ENCODE data around the gene MCEMP1. TPM values are rescaled to one million over a fixed set of nuclear protein-coding genes. Genes with fewer than 3 reads are reported as not detected.

The MCEMP1 gene
- total and polyA plus RNA-seq, 2 of the 4 experiments (the other 2 are of a cell fraction) = 0.15 TPM; not detected in 1

DNA sequence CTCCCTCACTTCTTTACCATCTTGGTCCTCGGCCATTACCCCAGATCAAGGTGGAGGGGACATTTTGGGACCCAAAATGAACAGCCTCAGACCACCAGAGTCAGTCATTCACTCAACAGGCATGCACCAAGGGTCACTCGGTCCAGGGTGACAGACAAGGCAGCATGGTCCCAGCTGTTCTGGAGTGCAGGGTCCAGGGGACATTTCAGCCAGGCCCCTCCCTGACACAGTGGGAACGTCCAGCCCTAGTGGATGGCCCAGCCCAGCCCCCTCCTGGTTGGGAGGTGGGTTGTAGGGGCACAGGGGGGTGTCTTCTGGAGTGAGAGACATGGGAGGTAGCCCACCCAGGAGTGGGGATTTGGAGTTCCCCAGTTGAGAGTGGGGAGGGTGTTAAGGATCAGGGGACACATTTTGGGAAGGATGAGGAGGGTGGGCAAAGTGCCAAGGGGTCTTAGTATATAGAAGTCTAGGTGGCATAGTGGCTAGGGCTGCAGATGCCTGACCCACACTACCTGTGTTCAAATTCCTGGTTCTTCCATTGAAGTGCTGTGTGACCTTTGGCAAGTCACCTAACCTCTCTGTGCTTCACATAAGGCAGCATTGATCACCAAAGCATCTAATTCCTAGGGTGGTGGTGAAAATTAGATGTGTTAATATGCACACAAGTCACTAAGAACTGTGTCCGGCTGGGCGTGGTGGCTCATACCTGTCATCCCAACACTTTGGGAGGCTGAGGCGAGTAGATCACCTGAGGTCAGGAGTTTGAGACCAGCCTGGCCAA is 27.6 kb downstream of the MCEMP1 start:
- H3K23ac ChIP-seq (ENCODE audit: low read depth, low read length) = no peak overlapping the region
- no peaks in the 10 kb centered on the region for H4K20me1 ChIP-seq (ENCODE audit: insufficient read depth, low read length)
- no peaks in the 10 kb centered on the region for H3K9me3 ChIP-seq (ENCODE audit: control insufficient read depth, insufficient read depth, low read length)
- no peak overlapping the region for H2AFZ ChIP-seq (replicated peaks; ENCODE audit: low read length, poor library complexity)
- H3K79me1 ChIP-seq (ENCODE audit: low read depth in 1 of 2, low read length in 2 of 2) = no peaks in the 10 kb centered on the region
- H4K91ac ChIP-seq (ENCODE audit: insufficient read depth, low read depth, low read length) = no peak overlapping the region
- H3K36me3 ChIP-seq (ENCODE audit: control insufficient read depth, insufficient read depth, low read length) = no peaks in the 10 kb centered on the region
- TF ChIP-seq MXI1 (IDR thresholded peaks at IDR 0.05; ENCODE audit: borderline replicate concordance, low read depth, low read length) (no peak), ELK1 (IDR thresholded peaks at IDR 0.05; ENCODE audit: borderline replicate concordance, low read depth, low read length) (no peak), POLR2A (IDR thresholded peaks at IDR 0.05; ENCODE audit: low read depth, low read length) (no peak), RFX5 (IDR thresholded peaks at IDR 0.05; ENCODE audit: low read depth, low read length) (no peak), SMC3 (IDR thresholded peaks at IDR 0.05; ENCODE audit: low read depth, low read length) (no peak), MAZ (IDR thresholded peaks at IDR 0.05; ENCODE audit: borderline replicate concordance, low read depth, low read length) (no peak), RAD21 (IDR thresholded peaks at IDR 0.05; ENCODE audit: low read length) (no peak), RCOR1 (IDR thresholded peaks at IDR 0.05; ENCODE audit: insufficient replicate concordance, low read length) (no peak)
- TF ChIP-seq, protein P1, sequence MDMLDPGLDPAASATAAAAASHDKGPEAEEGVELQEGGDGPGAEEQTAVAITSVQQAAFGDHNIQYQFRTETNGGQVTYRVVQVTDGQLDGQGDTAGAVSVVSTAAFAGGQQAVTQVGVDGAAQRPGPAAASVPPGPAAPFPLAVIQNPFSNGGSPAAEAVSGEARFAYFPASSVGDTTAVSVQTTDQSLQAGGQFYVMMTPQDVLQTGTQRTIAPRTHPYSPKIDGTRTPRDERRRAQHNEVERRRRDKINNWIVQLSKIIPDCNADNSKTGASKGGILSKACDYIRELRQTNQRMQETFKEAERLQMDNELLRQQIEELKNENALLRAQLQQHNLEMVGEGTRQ (IDR thresholded peaks at IDR 0.05; ENCODE audit: low read depth, low read length) = no peak
- H3K9ac ChIP-seq (ENCODE audit: low read depth, low read length) = no peak overlapping the region
- H2AK9ac ChIP-seq (replicated peaks; ENCODE audit: low read depth, low read length, poor library complexity) = no peak overlapping the region
- no peak overlapping the region for H3K4me3 ChIP-seq (ENCODE audit: insufficient read depth, low read depth, low read length)
- ATAC-seq (ENCODE audit: low read depth) (no peak), DNase-seq (no peak)
- no peak overlapping the region for H4K8ac ChIP-seq (ENCODE audit: low read depth in 2 of 2, low read length in 2 of 2)
- no peak overlapping the region for H3K18ac ChIP-seq (ENCODE audit: low read depth, low read length)
- peaks cover 10% of the 10 kb centered on the region; the same call in 1 of the 2 replicates for H3K27me3 ChIP-seq (ENCODE audit: control insufficient read depth, insufficient read depth, low read length)
- no peak overlapping the region for H3K4me2 ChIP-seq (ENCODE audit: low read depth, low read length)
- H3K56ac ChIP-seq (ENCODE audit: extremely low read depth, insufficient read depth, low read length) = no peak overlapping the region
- no peak overlapping the region for H2AK5ac ChIP-seq (ENCODE audit: low read depth, low read length)
- H3K4me1 ChIP-seq (ENCODE audit: control insufficient read depth, insufficient read depth, low read length) = no peaks in the 10 kb centered on the region
- no peak overlapping the region for H3K14ac ChIP-seq (replicated peaks; ENCODE audit: low read depth, low read length)
- dilution Hi-C loops (cut with HindIII; ENCODE audit: low sequenced_read_pairs, unreplicated experiment) = no loop called here
- WGBS, 2 experiments (ENCODE audit: extremely low coverage in 2 of 2, insufficient read length in 1 of 2) = 100% methylated on average over 2 of the region's 6 CpGs; no CpG with 5 or more reads in 1 of the 2 experiments
- intact Hi-C loops (cut with micrococcal nuclease) = no loop called here
- H2BK120ac ChIP-seq (ENCODE audit: low read depth, low read length) = no peak overlapping the region
- in situ Hi-C loops (cut with MboI; ENCODE audit: low sequenced_read_pairs) = no loop called here
- H4K5ac ChIP-seq (ENCODE audit: low read depth, low read length) = no peak overlapping the region
- no peak overlapping the region for H2BK5ac ChIP-seq (ENCODE audit: low read depth, low read length, poor library complexity, severe bottlenecking)
- no peak overlapping the region for H3K4ac ChIP-seq (ENCODE audit: low read depth, low read length)
- H2BK20ac ChIP-seq (ENCODE audit: low read depth, low read length) = no peak overlapping the region
- ChIA-PET CTCF (no interaction called here), POLR2A (ENCODE audit: unreplicated experiment) (no interaction called here)
- BruUV-seq (replicated peaks) = no TSS peak
- no peaks in the 10 kb centered on the region for H3K9me1 ChIP-seq (ENCODE audit: insufficient read depth, low read length)
- no peak overlapping the region for H2BK15ac ChIP-seq (ENCODE audit: low read depth, low read length)
- H3K27ac ChIP-seq (ENCODE audit: insufficient read depth, low read length) = no peak overlapping the region

All from IMR-90 (cell line).